Kidney (tissue), 14 donors: Measurements from ENCODE around the gene ADAMTS9. TPM values are rescaled to one million over a fixed set of nuclear protein-coding genes. Genes with fewer than 3 reads are reported as not detected.

Experiments used
- DNase-seq, 5 donors: peaks; one replicate each; pipeline ENCODE4 v3.0.0-alpha.2; 2013 to 2020
- FAIRE-seq: peaks from 2 replicates; lab custom pipeline; 2012; peaks lifted over from hg19 to GRCh38; lab: Jason Lieb, UNC
- H3K27ac ChIP-seq, 2 donors: one replicate each; pipeline ENCODE4 v1.7.0; 2013; ENCODE audit warnings: low read depth in 2 of 2, low read length in 2 of 2, inconsistent platforms in 1 of 2
- H3K27me3 ChIP-seq: one replicate; pipeline ENCODE4 v1.7.1; 2013; ENCODE audit warnings: low read length, inconsistent platforms; ENCODE audit not compliant: control insufficient read depth, insufficient read depth
- H3K36me3 ChIP-seq, 3 donors: one replicate each; pipeline versions ENCODE4 v1.7.0 to v1.7.1; 2013; ENCODE audit warnings: low read length in 3 of 3, control low read depth in 1 of 3, inconsistent platforms in 1 of 3; ENCODE audit not compliant: insufficient read depth in 3 of 3, control insufficient read depth in 2 of 3
- H3K4me1 ChIP-seq, 3 donors: one replicate each; pipeline versions ENCODE4 v1.7.0 to v1.7.1; 2013; ENCODE audit warnings: low read length in 3 of 3, inconsistent platforms in 1 of 3, low read depth in 1 of 3; ENCODE audit not compliant: control insufficient read depth in 2 of 3, insufficient read depth in 2 of 3
- H3K4me3 ChIP-seq, 3 donors: one replicate each; pipeline versions ENCODE4 v1.7.0 to v1.8.1; 2013; ENCODE audit warnings: low read length in 3 of 3, control low read depth in 1 of 3, inconsistent platforms in 1 of 3
- H3K9ac ChIP-seq, 3 donors: one replicate each; pipeline versions ENCODE4 v1.7.0 to v1.7.1; 2013; ENCODE audit warnings: low read length in 3 of 3, control low read depth in 1 of 3, inconsistent platforms in 1 of 3
- H3K9me3 ChIP-seq, 3 donors: one replicate each; pipeline versions ENCODE4 v1.7.0 to v1.7.1; 2013; ENCODE audit warnings: low read length in 3 of 3, control low read depth in 1 of 3, inconsistent platforms in 1 of 3; ENCODE audit not compliant: control insufficient read depth in 2 of 3, insufficient read depth in 1 of 3
- intact Hi-C: fragments of 100-400 bp; cut with DNase I; formaldehyde crosslinking; loops from one replicate; pipeline ENCODE4 v1.11.1; 2022
- polyA plus RNA-seq: library from polyadenylated mRNA; stranded (reverse); fragments of 350-450 nt; fragmentation: Illumina TruSeq; extraction: RNeasy Lipid Tissue Mini Kit (QIAGEN cat#74804); gene quantifications from one replicate; pipeline ENCODE4 v1.2.3, GENCODE V29; 2014; ENCODE audit warnings: low read depth, low replicate concordance; ENCODE audit not compliant: insufficient read depth
- total RNA-seq: library from RNA; stranded (reverse); fragmentation: NEBNext Ultra II Directional; extraction: Animal tissue kit (Norgen Biotek cat#: 25700); gene quantifications from one replicate; pipeline ENCODE4 v1.2.1, GENCODE V29; 2021
- TF ChIP-seq, protein P1 (sequence below): IDR thresholded peaks from 3 replicates; pipeline ENCODE4 v1.5.1; 2012; ENCODE audit warnings: mild to moderate bottlenecking, moderate library complexity, borderline replicate concordance; ENCODE audit not compliant: insufficient read depth; ENCODE audit errors: extremely low read depth
- donor health status: control.
- donor health status: control.
- donor health status: control.
- donor health status: control.
- donor health status: control.
- donor health status: DM: yes; HTN: yes; CAD: no.
- donor health status: Normal renal cell carcinoma (clear cell type).

Gene ADAMTS9
- total and polyA plus RNA-seq, 2 donors from 2014 or later = 25.0 to 117 TPM

DNA sequence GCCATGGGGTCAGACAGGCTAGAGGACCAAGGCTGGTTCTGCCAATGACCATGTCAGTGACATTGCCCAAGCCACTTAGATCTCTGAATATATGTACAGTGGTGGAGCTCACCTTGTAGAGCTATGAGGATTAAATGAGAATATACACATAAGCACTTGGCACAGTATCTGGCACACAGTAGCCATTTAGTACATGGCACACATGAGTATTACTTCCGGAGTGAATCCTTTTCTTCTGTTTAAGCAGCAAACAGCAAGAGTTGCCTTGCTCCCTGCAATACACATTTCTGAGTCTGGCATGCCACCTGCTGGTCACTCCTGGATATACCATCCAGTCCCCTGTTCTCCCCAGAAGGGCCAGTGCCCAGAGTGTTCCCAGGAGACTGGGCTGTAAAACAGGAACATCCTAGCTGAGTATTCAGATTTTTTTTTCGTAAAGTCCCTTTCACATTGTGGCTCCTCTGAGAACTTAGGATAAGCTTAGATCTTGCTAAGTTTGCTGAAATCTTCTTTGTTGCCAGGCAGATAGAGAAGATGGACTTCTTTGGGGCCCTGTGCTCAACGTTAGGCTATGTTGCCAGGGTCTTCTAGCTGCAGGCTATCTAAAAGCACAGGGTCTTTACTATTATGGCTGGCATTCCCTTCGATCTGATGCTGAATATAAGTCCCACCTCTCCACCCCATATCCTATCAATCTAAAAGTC, 203.4 kb downstream of the ADAMTS9 start:
- H3K9me3 ChIP-seq = no peaks in the 10 kb centered on the region
- FAIRE-seq = peak; percentile 95
- peak; percentile 89 to 90 (median 89) for DNase-seq
- peaks cover 0 to 5% (median under 1%) of the 10 kb centered on the region in 3 donors for H3K4me1 ChIP-seq
- H3K9ac ChIP-seq = no peak overlapping the region
- H3K27me3 ChIP-seq = no peaks in the 10 kb centered on the region
- TF ChIP-seq, protein P1, sequence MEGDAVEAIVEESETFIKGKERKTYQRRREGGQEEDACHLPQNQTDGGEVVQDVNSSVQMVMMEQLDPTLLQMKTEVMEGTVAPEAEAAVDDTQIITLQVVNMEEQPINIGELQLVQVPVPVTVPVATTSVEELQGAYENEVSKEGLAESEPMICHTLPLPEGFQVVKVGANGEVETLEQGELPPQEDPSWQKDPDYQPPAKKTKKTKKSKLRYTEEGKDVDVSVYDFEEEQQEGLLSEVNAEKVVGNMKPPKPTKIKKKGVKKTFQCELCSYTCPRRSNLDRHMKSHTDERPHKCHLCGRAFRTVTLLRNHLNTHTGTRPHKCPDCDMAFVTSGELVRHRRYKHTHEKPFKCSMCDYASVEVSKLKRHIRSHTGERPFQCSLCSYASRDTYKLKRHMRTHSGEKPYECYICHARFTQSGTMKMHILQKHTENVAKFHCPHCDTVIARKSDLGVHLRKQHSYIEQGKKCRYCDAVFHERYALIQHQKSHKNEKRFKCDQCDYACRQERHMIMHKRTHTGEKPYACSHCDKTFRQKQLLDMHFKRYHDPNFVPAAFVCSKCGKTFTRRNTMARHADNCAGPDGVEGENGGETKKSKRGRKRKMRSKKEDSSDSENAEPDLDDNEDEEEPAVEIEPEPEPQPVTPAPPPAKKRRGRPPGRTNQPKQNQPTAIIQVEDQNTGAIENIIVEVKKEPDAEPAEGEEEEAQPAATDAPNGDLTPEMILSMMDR = peak; percentile 93
- H3K36me3 ChIP-seq = no peaks in the 10 kb centered on the region
- intact Hi-C loops = no loop called here
- no peak overlapping the region for H3K4me3 ChIP-seq
- H3K27ac ChIP-seq = no peak overlapping the region

DNA sequence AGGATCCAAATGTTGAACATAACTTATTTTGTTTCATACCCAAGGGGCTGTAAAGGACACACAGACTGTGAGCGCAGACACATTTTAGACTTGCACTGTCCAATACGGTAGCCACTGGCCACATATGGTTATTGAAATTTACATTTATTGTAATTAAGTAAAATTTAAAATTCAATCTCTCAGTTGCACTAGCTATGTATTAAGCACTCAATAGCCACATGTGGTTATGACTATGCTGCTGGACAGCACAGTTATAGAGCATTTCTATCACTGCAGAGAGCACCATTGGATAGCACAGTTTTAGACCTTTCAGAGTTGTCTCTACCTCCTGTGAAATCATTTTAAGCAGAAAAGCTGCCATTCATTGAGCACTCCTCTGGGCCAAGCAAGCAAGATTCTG, 204.3 kb downstream of the ADAMTS9 start:
- Histone ChIP-seq H3K27me3 (no peaks in the 10 kb centered on the region), H3K27ac (no peak overlapping the region), H3K9ac (no peak overlapping the region), H3K4me3 (no peak overlapping the region), H3K9me3 (no peaks in the 10 kb centered on the region), H3K4me1 (peaks cover 0 to 2% (median 0%) of the 10 kb centered on the region in 3 donors), H3K36me3 (no peaks in the 10 kb centered on the region)
- FAIRE-seq (no peak), DNase-seq (no peak)
- TF ChIP-seq, protein P1 = no peak
- intact Hi-C loops = no loop called here

DNA sequence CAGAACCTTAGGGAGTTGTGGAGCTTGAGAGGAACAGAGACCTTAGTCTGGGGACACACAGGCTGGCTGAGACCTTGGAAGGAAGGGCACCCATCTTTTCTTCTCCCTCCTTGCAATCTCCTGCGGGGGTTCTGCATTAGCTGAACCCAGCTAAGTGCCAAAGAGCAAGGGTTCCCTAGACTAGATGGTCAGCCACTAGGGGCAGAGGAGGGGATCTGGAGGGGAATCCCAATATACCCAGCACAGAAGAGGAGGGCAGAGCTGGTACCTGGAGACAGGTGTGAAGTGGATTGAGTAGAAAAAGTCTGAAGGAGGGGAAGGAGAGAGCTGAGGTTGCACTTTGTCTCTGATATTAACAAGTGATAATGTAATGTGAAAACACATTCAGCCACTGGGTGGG, 212.8 kb downstream of the ADAMTS9 start:
- no peaks in the 10 kb centered on the region for H3K36me3 ChIP-seq
- TF ChIP-seq, protein P1 = no peak
- H3K27ac ChIP-seq = no peak overlapping the region
- DNase-seq (no peak), FAIRE-seq (no peak)
- peaks cover 0 to 7% (median 0%) of the 10 kb centered on the region in 3 donors for H3K4me1 ChIP-seq
- H3K9me3 ChIP-seq = no peaks in the 10 kb centered on the region
- no peaks in the 10 kb centered on the region for H3K27me3 ChIP-seq
- H3K9ac ChIP-seq = no peak overlapping the region
- no peak overlapping the region for H3K4me3 ChIP-seq
- intact Hi-C loops = no loop called here
